HepG2 (cell line): Measurements from ENCODE around the gene SDR39U1. TPM values are rescaled to one million over a fixed set of nuclear protein-coding genes. Genes with fewer than 3 reads are reported as not detected.

ENCODE experiments used
- ATF3 ChIP-seq: sonication (generic); formaldehyde crosslinking; IDR thresholded peaks from 2 replicates; pipeline ENCODE4 v1.4.0; 2020; ENCODE audit warnings: missing genetic modification reagents
- ATF6 ChIP-seq: sonication (generic); formaldehyde crosslinking; conservative IDR thresholded peaks from 2 replicates; pipeline ENCODE4 v1.4.0; 2020; ENCODE audit warnings: missing genetic modification reagents
- CEBPB ChIP-seq: IDR thresholded peaks from 2 replicates; pipeline ENCODE4 v1.6.1; 2011; ENCODE audit warnings: low read depth, low read length, improper control_type of control experiment, borderline replicate concordance
- IKZF1 ChIP-seq: fragments of 450-650 bp; IDR thresholded peaks from 2 replicates; pipeline ENCODE4 v1.7.1; 2016
- IRF9 ChIP-seq: sonication (generic); formaldehyde crosslinking; IDR thresholded peaks from 2 replicates; pipeline ENCODE4 v1.8.0; 2022; ENCODE audit warnings: missing genetic modification reagents, mild to moderate bottlenecking, borderline replicate concordance
- MEF2D ChIP-seq: sonication (generic); formaldehyde crosslinking; IDR thresholded peaks from 2 replicates; pipeline ENCODE4 v1.5.1; 2020; ENCODE audit warnings: mild to moderate bottlenecking, missing genetic modification reagents
- NFATC3 ChIP-seq: sonication (generic); formaldehyde crosslinking; IDR thresholded peaks from 2 replicates; pipeline ENCODE4 v1.5.1; 2020; ENCODE audit warnings: mild to moderate bottlenecking, missing genetic modification reagents
- NRL ChIP-seq: sonication (generic); formaldehyde crosslinking; IDR thresholded peaks from 2 replicates; pipeline ENCODE4 v1.5.0; 2020; ENCODE audit warnings: missing genetic modification reagents, mild to moderate bottlenecking, moderate library complexity, borderline replicate concordance
- PITX1 ChIP-seq: sonication (generic); formaldehyde crosslinking; IDR thresholded peaks from 2 replicates; pipeline ENCODE4 v1.5.1; 2020; ENCODE audit warnings: mild to moderate bottlenecking, missing genetic modification reagents
- PLRG1 ChIP-seq: fragments of 450-650 bp; conservative IDR thresholded peaks from 2 replicates; pipeline ENCODE4 v1.6.1; 2016
- PRPF4 ChIP-seq: fragments of 200-400 bp; formaldehyde crosslinking; IDR thresholded peaks from 2 replicates; pipeline ENCODE4 v1.6.1; 2016; ENCODE audit warnings: low read length, low read depth; ENCODE audit not compliant: poor library complexity, severe bottlenecking
- RFX5 ChIP-seq: IDR thresholded peaks from 2 replicates; pipeline ENCODE4 v1.6.1; 2011; ENCODE audit warnings: low read depth, low read length, improper control_type of control experiment
- RORA ChIP-seq: sonication (generic); formaldehyde crosslinking; IDR thresholded peaks from 2 replicates; pipeline ENCODE4 v1.5.0; 2020; ENCODE audit warnings: mild to moderate bottlenecking, missing genetic modification reagents, moderate library complexity
- STAT6 ChIP-seq: sonication (generic); formaldehyde crosslinking; IDR thresholded peaks from 2 replicates; pipeline ENCODE4 v1.4.0; 2020; ENCODE audit warnings: missing genetic modification reagents, mild to moderate bottlenecking, borderline replicate concordance
- ZBTB37 ChIP-seq: sonication (generic); formaldehyde crosslinking; IDR thresholded peaks from 2 replicates; pipeline ENCODE4 v1.4.0; 2020; ENCODE audit warnings: mild to moderate bottlenecking, missing genetic modification reagents
- ZFX ChIP-seq: sonication (generic); formaldehyde crosslinking; IDR thresholded peaks from 2 replicates; pipeline ENCODE4 v1.4.0; 2020; ENCODE audit warnings: mild to moderate bottlenecking, low read depth, missing genetic modification reagents, moderate library complexity
- ZNF296 ChIP-seq: sonication (generic); formaldehyde crosslinking; conservative IDR thresholded peaks from 2 replicates; pipeline ENCODE4 v1.5.0; 2020; ENCODE audit warnings: mild to moderate bottlenecking, missing genetic modification reagents
- ZNF34 ChIP-seq: sonication (generic); formaldehyde crosslinking; IDR thresholded peaks from 2 replicates; pipeline ENCODE4 v1.4.0; 2020; ENCODE audit warnings: mild to moderate bottlenecking, missing genetic modification reagents, borderline replicate concordance
- ZNF484 ChIP-seq: sonication (generic); formaldehyde crosslinking; IDR thresholded peaks from 2 replicates; pipeline ENCODE4 v1.5.1; 2020; ENCODE audit warnings: mild to moderate bottlenecking, low read depth, missing genetic modification reagents, borderline replicate concordance
- ZNF7 ChIP-seq: IDR thresholded peaks from 2 replicates; pipeline ENCODE4 v1.6.1; 2016; ENCODE audit warnings: missing biosample characterization, missing genetic modification reagents
- polyA plus RNA-seq, 8 experiments: library from polyadenylated mRNA; depleted of rRNA in 3 of 8; stranded (reverse) in 7 of 8; unstranded in 1 of 8; fragments of >200 nt; fragmentation: Illumina TruSeq in 4 of 8; extraction: Trizol in 4 of 8; gene quantifications; 2 replicates each; pipeline versions ENCODE4 v1.2.1 to v1.2.3, GENCODE V29; 2011 to 2016; ENCODE audit warnings: low read depth in 4 of 8, missing spikeins in 1 of 8, mixed read lengths in 1 of 8; ENCODE audit not compliant: insufficient read depth in 1 of 8
- total RNA-seq, 5 experiments: library from RNA; depleted of rRNA; stranded (reverse); fragments of >200 nt; fragmentation: Illumina TruSeq; extraction: Trizol; gene quantifications; 2 replicates each; pipeline ENCODE4 v1.2.3, GENCODE V29; 2016; ENCODE audit warnings: low read depth in 1 of 5

The SDR39U1 gene
- total and polyA plus RNA-seq, 2 of the 13 experiments (the other 11 are each of a cell fraction or from before 2014, with no cell fraction given): 34.4 to 129 TPM

GRCh38 chr14:24427537-24428508 is 14.8 kb downstream of the SDR39U1 start (continued):
- peak; percentile 78; the same call in 1 of the 2 replicates for TF ChIP-seq MEF2D
- peak; percentile 59; the same call in 1 of the 2 replicates for TF ChIP-seq ZFX
- TF ChIP-seq ZNF7 (CRISPR knock-in tag): no peak
- no peak for TF ChIP-seq ZNF34 (CRISPR knock-in tag)
- no peak for TF ChIP-seq ATF3 (CRISPR knock-in tag)
- no peak for TF ChIP-seq PLRG1
- no peak for TF ChIP-seq RORA
- TF ChIP-seq ZNF484 (CRISPR knock-in tag): no peak
- no peak for TF ChIP-seq STAT6 (CRISPR knock-in tag)
- TF ChIP-seq CEBPB: no peak
- peak; percentile 76; the same call in 1 of the 2 replicates for TF ChIP-seq PITX1
- no peak for TF ChIP-seq NFATC3 (CRISPR knock-in tag)
- no peak for TF ChIP-seq RFX5
- TF ChIP-seq ZBTB37 (CRISPR knock-in tag): no peak
- TF ChIP-seq NRL: no peak
- no peak for TF ChIP-seq ZNF296 (CRISPR knock-in tag)
- no peak for TF ChIP-seq IKZF1
- 0 out of 2 replicates have a peak, but pooled peaks have one; percentile 67 for TF ChIP-seq ATF6 (CRISPR knock-in tag)
- TF ChIP-seq PRPF4: no peak
- no peak for TF ChIP-seq IRF9
